EH (cell line): ENCODE results near the gene ZNF324.
A peak's percentile ranks its signal among the peaks of the same experiment; 100 is the strongest.
"Not testable (repeated sequence)": the region's sequence is repeated elsewhere in the genome, so short reads cannot be mapped to it uniquely, and the experiment has no call there.

Experiments
- DNase-seq: peaks from one replicate; pipeline ENCODE4 v3.0.0-alpha.2; 2015; ENCODE audit warnings: low read depth

ZNF324 gene

GRCh38 chr19:58471736-58472135, 4.9 kb downstream of the ZNF324 start:
- DNase-seq: no peak

GRCh38 chr19:58473775-58474174, 6.9 kb downstream of the ZNF324 start:
- DNase-seq: no peak

DNA sequence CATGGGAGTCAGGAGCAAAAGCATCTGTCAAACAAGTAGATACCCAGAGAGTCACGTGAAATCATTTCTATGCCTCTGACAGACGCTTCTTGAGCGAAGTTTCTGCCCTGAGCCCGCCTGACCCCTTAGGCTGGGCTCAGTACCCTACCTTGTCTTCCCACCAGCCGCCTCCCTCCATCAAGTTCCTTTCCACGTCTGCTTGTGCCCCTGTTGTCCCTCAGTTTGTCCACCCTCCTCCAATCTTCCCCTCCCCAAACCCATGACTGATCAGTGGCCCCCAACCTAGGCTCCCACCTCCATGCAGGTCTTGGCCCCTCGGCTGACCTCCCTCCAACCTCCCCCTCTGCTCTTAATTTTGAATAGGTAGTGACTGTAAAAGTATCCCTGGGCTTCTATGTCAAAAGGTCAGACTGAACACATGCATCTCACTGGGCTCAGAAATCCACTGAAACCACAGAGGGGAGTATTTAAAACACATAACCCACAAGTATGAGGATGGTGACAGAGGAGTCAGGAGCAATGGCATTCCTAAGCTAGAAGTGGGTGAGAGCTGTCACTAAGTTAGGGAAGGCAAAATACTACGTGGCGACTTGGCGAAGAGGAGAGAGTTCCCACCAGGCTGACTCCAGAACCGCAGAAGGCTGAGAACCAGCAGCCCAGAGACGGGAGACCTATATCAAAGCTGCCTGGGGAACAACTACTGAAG, 7.6 kb downstream of the ZNF324 start:
- DNase-seq: peak; percentile 84

GRCh38 chr19:58474997-58475713, 8.3 kb downstream of the ZNF324 start:
- no peak for DNase-seq

DNA sequence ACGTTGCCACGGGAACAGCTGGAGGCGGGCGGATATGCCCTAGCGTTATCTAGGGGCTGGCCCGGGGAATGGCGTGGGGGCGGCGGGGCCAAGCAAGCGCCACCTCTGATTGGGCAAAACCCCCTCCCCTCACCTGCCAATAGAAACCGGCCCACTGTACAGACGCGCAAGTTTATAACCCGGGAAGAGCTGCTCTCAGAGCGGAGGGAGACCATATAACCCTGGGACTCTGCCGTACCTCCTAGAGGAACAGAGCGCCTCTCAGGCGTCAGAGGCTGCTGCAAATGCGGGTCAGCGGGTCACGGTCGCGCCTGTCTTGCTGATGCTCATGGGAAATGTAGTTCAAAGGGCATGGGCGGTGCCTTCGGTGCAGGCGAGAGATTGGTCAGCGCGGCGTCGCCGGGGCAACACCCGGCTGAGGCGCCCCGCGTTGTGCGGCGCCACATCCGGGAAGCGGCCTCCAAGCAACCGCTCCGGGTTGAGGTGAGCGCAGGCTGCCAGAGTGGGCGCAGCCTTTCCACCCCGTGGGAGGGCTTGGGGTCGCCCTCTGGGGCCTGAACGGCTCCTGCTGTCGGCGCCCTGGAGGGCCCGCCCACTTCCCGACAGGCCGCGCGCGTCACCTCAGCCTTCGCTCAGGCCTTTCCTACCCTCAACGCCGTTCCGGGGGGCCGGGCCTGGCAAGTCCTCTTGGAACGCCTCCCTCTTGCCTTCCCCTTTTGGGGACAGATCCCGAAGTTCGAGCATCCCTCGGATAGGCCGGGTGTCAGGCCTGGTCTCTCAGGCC, 9.0 kb downstream of the ZNF324 start, which contains the start of gene ZNF446:
Gene ZNF446 (plus strand): TSS at position 639 of the 784 bp plus-strand sequence. CDS start 867 bp downstream, outside the sequence.
- DNase-seq: peak; percentile 98

DNA sequence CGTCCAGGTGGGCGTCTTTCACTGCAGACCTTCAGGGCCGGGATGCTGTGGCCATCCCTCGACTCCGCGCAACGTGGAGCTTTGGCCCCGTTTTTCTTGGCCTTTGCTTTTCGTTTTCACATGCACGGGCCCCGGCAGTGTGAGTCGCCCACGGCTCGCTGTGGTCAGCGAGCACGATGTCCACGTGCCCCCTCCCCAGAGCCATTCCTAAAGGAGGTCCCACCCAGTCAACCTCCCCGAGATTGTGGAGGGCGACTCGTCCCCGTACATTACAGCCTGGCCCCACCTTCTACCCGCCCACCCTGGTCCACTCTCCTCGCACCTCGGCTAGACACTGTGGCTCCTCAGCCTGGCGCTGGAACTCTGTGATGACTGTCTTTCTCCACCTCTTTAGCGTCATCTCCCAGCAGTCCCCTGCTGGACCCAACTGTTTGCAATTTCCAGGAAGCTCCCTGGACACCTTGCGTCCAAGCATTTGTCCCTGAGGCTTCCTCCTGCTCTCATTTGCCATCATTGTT, 9.7 kb downstream of the ZNF324 start:
- DNase-seq: peak; percentile 47

- no peak for DNase-seq
These were observed 10.2 kb downstream of the ZNF324 start for GRCh38 chr19:58477130-58477529.

DNA sequence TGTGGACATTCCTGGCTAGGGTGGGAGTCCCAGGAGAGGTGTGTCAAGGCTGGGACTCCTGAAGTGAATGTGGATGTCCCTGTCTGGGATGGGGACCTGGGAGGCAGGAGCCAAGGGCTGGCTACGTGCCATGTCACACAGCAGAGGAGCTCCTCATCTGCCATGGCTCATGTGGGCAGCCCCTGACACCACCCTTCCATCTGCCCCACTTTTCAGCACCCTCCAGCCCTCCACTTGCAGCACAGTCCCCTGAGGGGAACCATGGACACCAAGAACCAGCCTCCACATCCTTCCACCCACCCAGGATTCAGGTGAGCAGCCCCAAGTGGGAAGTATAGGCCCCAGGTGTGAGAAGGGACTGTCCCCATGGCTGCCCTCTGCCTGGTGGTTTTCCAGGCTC, 11.0 kb downstream of the ZNF324 start:
- DNase-seq: no peak

GRCh38 chr19:58479303-58479702, 12.4 kb downstream of the ZNF324 start:
- DNase-seq: no peak

GRCh38 chr19:58479736-58480480, 13.0 kb downstream of the ZNF324 start:
- DNase-seq: no peak

GRCh38 chr19:58480481-58480830, 13.6 kb downstream of the ZNF324 start:
- DNase-seq: no peak

- DNase-seq: no peak
These were observed 14.0 kb downstream of the ZNF324 start for GRCh38 chr19:58480831-58481230.

- no peak for DNase-seq
These were observed 15.5 kb downstream of the ZNF324 start for GRCh38 chr19:58482372-58482771.

- no peak for DNase-seq
These were observed 16.9 kb downstream of the ZNF324 start for GRCh38 chr19:58483776-58484175.

DNA sequence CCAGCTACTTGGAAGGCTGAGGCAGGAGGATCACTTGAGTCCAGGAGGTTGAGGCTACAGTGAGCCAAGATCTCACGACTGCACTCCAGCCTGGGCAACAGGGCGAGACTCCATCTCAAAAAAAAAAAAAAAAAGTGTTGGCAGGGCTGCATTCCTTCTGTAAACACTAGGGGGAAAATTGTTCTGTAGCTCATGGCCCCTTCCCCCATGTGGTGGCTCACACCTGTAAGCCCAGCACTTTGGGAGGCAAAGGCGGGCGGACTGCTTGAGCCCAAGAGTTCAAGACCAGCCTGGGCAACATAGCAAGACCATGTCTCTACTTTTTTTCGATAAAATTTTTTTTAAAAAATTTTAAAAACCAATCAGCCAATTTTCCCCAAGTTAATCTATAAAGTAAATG, 17.5 kb downstream of the ZNF324 start:
- DNase-seq: not testable (repeated sequence)

GRCh38 chr19:58491393-58491792, 24.5 kb downstream of the ZNF324 start:
- DNase-seq: no peak

DNA sequence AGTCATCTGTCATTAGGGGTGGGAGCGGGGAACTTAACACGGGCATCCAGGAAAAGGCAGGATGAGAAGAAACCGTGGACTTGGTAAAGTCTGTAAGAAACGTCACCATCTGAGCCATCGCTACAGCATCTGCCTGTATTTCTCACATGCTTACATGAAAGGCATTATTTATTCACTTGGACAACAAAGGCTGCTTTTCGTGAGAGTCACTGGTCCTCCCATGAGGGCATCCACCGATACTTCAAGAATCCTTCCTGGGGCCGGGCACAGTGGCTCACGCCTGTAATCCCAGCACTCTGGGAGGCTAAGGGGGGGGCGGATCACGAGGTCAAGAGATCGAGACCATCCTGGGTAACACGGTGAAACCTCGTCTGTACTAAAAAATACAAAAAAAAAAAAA, 25.4 kb downstream of the ZNF324 start:
- DNase-seq: no peak

DNA sequence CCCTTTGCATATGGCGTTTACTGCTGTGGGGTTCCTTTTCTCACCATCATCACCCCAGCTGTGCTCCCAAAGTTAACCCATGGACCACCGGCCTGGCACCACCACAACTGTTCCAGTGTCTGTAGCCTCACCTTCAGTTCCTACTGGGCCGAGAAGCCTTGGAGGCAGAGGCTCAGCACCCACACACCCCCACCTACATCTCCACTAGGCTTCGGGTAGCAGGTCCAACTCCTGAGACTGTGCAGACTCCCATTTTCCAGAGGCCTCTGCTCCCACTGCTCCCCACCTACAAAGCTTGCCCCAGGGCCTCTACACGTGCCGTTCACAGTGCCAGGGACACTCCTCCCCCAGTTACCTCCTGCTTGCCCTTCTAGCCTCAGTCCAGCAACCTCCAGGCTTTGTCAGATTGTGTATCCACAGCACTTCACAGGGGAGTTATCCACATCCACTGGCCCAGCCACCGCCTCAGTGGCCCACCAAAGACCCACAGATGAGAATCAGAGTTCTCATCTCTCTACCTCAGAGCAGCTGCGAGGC, 30.8 kb downstream of the ZNF324 start:
- DNase-seq: no peak

DNA sequence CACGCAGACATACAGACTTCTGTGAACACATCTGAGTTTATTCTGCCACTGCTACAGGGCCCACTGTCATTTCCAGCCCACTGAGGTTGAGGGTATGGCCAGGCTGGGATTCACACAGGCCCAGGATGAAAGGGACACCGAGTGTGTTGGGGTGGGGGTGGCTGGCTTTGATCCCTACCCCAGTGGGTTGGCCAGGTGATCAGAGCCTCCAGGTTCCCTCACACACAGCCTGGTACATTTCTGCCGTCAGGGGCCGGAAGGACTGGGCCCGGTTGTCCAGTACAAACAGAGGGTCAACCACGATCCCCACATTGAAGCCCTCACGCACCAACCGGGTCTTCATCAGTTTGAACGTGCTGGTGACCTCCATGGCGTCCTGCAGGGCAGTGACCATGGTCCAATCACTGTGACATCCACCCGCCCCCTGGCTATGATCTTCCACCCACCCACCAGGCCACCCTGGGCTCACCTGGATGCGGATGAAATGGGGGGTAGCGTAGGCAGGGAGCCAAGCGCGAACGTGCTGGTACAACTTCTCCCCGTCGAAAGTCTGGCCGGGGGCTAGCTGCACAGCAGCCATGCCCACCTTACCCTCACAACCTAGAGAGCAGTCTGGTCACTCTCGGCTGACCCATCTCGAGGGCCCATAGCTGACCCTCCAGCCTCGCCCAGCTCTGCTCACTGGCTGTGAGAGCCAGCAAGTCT, 31.6 kb downstream of the ZNF324 start:
- DNase-seq: no peak

DNA sequence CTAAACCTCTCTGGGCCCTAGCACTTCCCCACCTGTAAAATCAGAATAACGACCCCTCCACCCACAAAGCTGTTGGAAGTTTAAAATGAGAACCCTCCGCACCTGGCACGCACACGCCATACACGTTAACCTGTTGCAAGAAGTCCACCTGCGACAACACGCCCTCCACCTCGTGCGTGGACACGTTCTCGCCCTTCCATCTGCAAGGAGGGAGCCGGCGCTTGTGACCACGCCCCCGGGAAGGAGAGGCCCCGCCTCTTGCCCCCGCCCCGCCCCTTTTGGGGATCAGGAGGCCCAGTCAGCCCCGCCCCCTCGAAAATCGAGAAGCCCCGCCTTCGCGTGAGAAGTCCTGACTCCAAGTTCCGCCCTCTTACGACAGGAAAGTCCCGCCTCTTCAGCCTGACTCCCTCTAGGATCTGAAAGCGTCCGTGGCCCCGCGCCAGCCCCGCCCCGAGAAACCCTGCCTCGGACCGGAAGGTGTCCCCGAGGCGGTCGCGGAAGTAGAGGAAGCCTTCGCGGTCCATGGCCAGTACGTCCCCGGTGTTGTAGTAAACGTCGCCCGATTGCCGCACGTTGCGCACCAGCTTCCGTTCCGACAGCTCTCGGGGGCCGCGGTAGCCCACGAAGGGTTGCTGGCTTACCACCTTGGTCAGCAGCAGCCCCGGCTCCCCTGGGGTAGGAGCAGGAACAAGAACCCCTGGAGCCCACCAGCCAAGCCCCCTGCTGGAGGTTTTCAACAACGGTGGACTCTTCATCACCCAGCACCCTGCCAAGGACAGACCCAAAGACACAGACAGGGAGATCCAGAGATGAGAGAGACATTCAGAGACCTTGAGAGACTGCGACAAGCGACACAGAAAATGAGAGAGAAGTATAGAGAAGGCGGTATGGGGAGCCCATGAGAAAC, 32.4 kb downstream of the ZNF324 start:
- peak; percentile 99 for DNase-seq
